ENCODE measurements around the gene KCNT2.

The KCNT2 gene

DNA sequence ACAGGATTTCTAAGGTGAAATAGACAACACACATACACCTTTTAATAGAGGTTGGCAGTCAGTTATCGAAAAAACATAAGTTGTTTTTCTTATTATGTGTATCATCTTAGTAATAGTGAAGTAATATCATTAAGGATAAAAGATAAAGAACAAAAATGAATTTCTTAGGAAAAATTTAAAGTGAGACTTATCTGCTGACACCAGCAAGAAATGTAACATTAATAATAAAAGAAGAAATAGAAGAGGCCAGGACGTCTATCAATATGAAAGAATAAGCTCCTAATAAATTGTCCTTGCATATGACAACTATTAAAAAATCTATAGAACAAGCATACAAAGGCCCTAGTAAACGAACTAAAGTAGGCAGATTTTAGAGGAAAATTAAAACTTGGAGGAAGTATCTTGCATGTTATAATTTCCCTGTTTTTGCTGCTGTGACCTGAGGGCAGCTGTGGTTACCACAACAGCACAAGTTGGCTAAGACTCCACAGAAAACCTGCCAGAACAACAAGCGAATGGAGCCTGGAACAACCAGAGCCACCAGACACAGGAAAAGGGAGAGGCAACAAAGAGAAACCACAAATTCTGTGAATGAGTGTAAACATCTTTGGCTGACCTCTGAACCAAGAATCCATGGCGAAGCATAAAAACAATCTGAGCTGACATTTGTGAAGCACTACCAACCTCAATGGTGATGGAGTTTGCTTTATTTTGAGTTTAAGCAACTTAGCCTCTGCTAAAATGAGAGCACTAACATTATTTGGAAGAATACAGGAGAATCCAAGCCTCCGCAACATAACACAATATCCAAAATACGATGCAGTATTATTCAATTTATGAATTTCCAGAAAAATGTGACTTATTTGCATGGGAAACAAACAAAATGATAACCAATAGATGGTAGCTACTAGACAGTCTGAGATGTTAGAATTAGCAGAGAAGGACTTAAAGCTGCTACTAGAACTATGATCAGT is 207.5 kb downstream of the KCNT2 start:
- DNase-seq, result no peak
- Histone ChIP-seq H3K27ac (no peak overlapping the region), H3K36me3 (peaks cover 5% of the 10 kb centered on the region), H3K9me3 (ENCODE audit: severe bottlenecking) (no peaks in the 10 kb centered on the region), H3K27me3 (ENCODE audit: insufficient read depth, low read depth, severe bottlenecking) (no peaks in the 10 kb centered on the region), H3K4me3 (ENCODE audit: low read depth, low read length) (no peak overlapping the region)
- TF ChIP-seq, protein P1, sequence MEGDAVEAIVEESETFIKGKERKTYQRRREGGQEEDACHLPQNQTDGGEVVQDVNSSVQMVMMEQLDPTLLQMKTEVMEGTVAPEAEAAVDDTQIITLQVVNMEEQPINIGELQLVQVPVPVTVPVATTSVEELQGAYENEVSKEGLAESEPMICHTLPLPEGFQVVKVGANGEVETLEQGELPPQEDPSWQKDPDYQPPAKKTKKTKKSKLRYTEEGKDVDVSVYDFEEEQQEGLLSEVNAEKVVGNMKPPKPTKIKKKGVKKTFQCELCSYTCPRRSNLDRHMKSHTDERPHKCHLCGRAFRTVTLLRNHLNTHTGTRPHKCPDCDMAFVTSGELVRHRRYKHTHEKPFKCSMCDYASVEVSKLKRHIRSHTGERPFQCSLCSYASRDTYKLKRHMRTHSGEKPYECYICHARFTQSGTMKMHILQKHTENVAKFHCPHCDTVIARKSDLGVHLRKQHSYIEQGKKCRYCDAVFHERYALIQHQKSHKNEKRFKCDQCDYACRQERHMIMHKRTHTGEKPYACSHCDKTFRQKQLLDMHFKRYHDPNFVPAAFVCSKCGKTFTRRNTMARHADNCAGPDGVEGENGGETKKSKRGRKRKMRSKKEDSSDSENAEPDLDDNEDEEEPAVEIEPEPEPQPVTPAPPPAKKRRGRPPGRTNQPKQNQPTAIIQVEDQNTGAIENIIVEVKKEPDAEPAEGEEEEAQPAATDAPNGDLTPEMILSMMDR (IDR thresholded peaks at IDR 0.05; ENCODE audit: low read depth, low read length), result no peak

DNA sequence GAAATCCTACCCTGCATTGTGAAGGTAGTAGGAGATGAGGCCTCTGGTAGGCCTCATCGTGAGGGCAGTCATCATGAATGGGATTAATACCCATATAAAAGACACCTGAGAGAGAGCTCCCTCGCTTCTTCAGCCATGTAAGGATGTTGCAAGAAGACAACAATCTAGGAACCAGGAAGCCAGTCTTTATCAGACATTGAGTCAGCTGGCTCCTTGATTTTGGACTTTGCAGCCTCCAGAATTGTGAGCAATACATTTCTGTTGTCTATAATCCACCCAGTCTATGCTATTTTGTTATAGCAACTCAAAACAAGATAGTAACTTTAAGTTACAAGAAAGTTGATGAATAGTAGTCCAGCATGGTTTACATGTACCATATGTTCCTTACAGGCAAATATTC is 208.5 kb downstream of the KCNT2 start:
- TF ChIP-seq, protein P1 (IDR thresholded peaks at IDR 0.05; ENCODE audit: low read depth, low read length), result no peak
- Histone ChIP-seq H3K9me3 (ENCODE audit: severe bottlenecking) (no peaks in the 10 kb centered on the region), H3K27ac (no peak overlapping the region), H3K4me3 (ENCODE audit: low read depth, low read length) (no peak overlapping the region), H3K27me3 (ENCODE audit: insufficient read depth, low read depth, severe bottlenecking) (no peaks in the 10 kb centered on the region), H3K36me3 (peaks cover 5% of the 10 kb centered on the region)
- no peak for DNase-seq

DNA sequence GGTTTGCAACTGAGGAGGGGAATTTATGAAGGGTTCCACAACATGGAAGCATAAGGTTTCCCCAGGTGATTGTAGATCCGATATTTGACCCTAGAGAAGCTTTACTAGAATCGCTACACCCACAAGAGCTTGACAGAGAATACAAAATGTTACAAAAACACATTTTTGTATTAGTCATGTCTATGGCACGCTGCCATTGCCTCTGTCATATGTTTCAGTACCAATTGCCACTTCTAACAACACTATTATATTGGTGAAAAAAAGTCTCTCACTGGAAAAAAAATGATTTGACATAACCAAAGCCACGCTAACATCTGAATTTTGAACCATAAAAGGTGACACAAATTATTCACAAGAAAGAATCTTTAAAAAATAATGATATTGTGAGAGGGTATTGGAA is 214.5 kb downstream of the KCNT2 start:
- Histone ChIP-seq H3K4me3 (ENCODE audit: low read depth, low read length) (no peak overlapping the region), H3K9me3 (ENCODE audit: severe bottlenecking) (no peaks in the 10 kb centered on the region), H3K36me3 (peaks cover 9% of the 10 kb centered on the region), H3K27me3 (ENCODE audit: insufficient read depth, low read depth, severe bottlenecking) (no peaks in the 10 kb centered on the region), H3K27ac (no peak overlapping the region)
- TF ChIP-seq, protein P1 (IDR thresholded peaks at IDR 0.05; ENCODE audit: low read depth, low read length), result no peak
- DNase-seq, result no peak

DNA sequence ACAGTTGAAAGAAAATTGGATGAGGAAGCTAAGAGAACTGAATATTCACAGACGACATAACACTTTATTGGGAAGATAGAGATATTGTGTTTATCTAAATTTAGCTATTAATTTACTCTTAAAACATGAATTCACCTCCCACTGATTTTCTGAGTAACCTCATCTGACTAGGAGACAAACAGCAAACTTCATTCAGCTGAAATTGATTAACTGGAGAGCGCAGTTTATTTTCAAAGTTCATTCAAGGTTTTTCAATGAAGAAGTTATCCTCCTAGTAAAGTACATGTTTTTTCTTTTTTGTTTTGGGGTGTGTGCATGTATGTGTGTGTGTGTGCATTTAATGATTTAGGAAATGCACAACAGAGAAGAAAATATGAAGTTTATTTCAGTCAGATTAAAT is 215.0 kb downstream of the KCNT2 start:
- H3K36me3 ChIP-seq, result peaks cover 9% of the 10 kb centered on the region
- no peak overlapping the region for H3K4me3 ChIP-seq (ENCODE audit: low read depth, low read length)
- DNase-seq, result no peak
- no peaks in the 10 kb centered on the region for H3K27me3 ChIP-seq (ENCODE audit: insufficient read depth, low read depth, severe bottlenecking)
- no peaks in the 10 kb centered on the region for H3K9me3 ChIP-seq (ENCODE audit: severe bottlenecking)
- no peak overlapping the region for H3K27ac ChIP-seq
- TF ChIP-seq, protein P1 (IDR thresholded peaks at IDR 0.05; ENCODE audit: low read depth, low read length), result no peak

DNA sequence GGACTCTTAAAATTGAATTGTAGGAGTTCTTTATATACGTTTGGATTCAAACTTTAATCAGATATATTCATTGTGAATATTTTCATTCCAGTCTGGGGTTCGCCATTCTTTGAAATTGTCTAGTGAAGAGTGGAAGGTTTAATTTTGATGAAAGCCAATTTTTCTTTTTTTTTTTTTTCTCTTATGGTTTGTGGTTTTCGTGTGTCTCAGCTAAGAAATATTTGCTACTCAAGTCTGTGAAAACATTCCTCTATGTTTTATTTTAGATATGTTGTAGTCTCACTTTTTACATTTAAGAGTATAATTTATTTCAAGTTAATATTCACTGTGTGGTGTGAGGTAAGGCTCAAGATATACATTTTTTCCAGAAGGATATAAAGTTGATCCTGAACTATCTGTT is 220.5 kb downstream of the KCNT2 start:
- DNase-seq, result no peak
- no peaks in the 10 kb centered on the region for H3K27me3 ChIP-seq (ENCODE audit: insufficient read depth, low read depth, severe bottlenecking)
- no peaks in the 10 kb centered on the region for H3K36me3 ChIP-seq
- no peak overlapping the region for H3K4me3 ChIP-seq (ENCODE audit: low read depth, low read length)
- TF ChIP-seq, protein P1 (IDR thresholded peaks at IDR 0.05; ENCODE audit: low read depth, low read length), result no peak
- H3K27ac ChIP-seq, result no peak overlapping the region
- H3K9me3 ChIP-seq (ENCODE audit: severe bottlenecking), result no peaks in the 10 kb centered on the region

Data from WERI-Rb-1 (cell line).